ENCODE measurements around the gene PGLYRP2. TPM values are rescaled to one million over a fixed set of nuclear protein-coding genes. Genes with fewer than 3 reads are reported as not detected.

PGLYRP2 gene
- total and polyA plus RNA-seq, 2 donors (not counting 3 experiments of a cell fraction or from before 2014, with no cell fraction given) = 0.03 to 0.18 TPM

- H3K4me1 ChIP-seq (ENCODE audit: control insufficient read depth, extremely low read depth, insufficient read depth, low read length) = no peaks in the 10 kb centered on the region
- peaks cover 20% of the 10 kb centered on the region for H3K79me2 ChIP-seq (ENCODE audit: control insufficient read depth, insufficient read depth, low read length)
- dilution Hi-C loops (cut with MboI; ENCODE audit: extremely low pct_ligation_motif_present, low sequenced_read_pairs) (no loop called here), intact Hi-C loops (cut with micrococcal nuclease) (no loop called here)
- TF ChIP-seq POLR2AphosphoS5 (IDR thresholded peaks at IDR 0.05; ENCODE audit: insufficient read depth, low read depth, low read length) = no peak
- no peak for TF ChIP-seq MYC (IDR thresholded peaks at IDR 0.05; ENCODE audit: low read depth, low read length)
- H3K27ac ChIP-seq (ENCODE audit: insufficient read depth, low read depth, low read length) = no peak overlapping the region
- ChIA-PET CTCF (no interaction called here), POLR2A (no interaction called here)
- no peaks in the 10 kb centered on the region for H3K9me3 ChIP-seq (replicated peaks; ENCODE audit: control insufficient read depth, insufficient read depth, low read length)
- DNase-seq (ENCODE audit: low read depth, low spot score) (no peak), FAIRE-seq (no peak)
- peaks cover 12 to 52% of the 10 kb centered on the region in 2 experiments for H3K36me3 ChIP-seq (ENCODE audit: control insufficient read depth in 2 of 2, extremely low read depth in 1 of 2, insufficient read depth in 2 of 2, low read length in 2 of 2)
- no peak overlapping the region for H3K4me2 ChIP-seq (ENCODE audit: insufficient read depth, low read length)
- no peaks in the 10 kb centered on the region for H3K9me1 ChIP-seq (replicated peaks; ENCODE audit: control insufficient read depth, extremely low read depth, insufficient read depth, low read length)
- no peaks in the 10 kb centered on the region for H4K20me1 ChIP-seq (replicated peaks; ENCODE audit: control insufficient read depth, extremely low read depth, insufficient read depth, low read length)
- H3K27me3 ChIP-seq (ENCODE audit: control insufficient read depth in 2 of 2, insufficient read depth in 2 of 2, low read length in 2 of 2) = no peaks in the 10 kb centered on the region
- H3K4me3 ChIP-seq (replicated peaks in 1 of 3; ENCODE audit: insufficient read depth in 1 of 3, low read depth in 1 of 3, low read length in 3 of 3) = no peak overlapping the region
- no peak overlapping the region for H2AFZ ChIP-seq (ENCODE audit: low read depth, low read length)
- no peak overlapping the region for H3K9ac ChIP-seq (replicated peaks; ENCODE audit: extremely low read depth, insufficient read depth, low read length)
- no TSS peak for BruUV-seq (replicated peaks)
Observed at GRCh38 chr19:15424692-15425272, 54.5 kb downstream of the PGLYRP2 start.

GRCh38 chr19:15424121-15424520, 55.2 kb downstream of the PGLYRP2 start:
- H3K36me3 ChIP-seq (ENCODE audit: control insufficient read depth in 2 of 2, extremely low read depth in 1 of 2, insufficient read depth in 2 of 2, low read length in 2 of 2) = peaks cover 12 to 50% of the 10 kb centered on the region in 2 experiments
- no peak overlapping the region for H3K27ac ChIP-seq (ENCODE audit: insufficient read depth, low read depth, low read length)
- ChIA-PET POLR2A (no interaction called here), CTCF (no interaction called here)
- H3K27me3 ChIP-seq (ENCODE audit: control insufficient read depth in 2 of 2, insufficient read depth in 2 of 2, low read length in 2 of 2) = no peaks in the 10 kb centered on the region
- no peak for TF ChIP-seq POLR2AphosphoS5 (IDR thresholded peaks at IDR 0.05; ENCODE audit: insufficient read depth, low read depth, low read length)
- no peak for TF ChIP-seq MAX (IDR thresholded peaks at IDR 0.05; ENCODE audit: insufficient read depth, insufficient read length)
- no peak for TF ChIP-seq FOS (IDR thresholded peaks at IDR 0.05; ENCODE audit: borderline replicate concordance, insufficient read depth, low read length)
- no peak for TF ChIP-seq GATA2 (IDR thresholded peaks at IDR 0.05; ENCODE audit: insufficient read depth, insufficient read length, low read depth, low read length)
- TF ChIP-seq CTCF (IDR thresholded peaks at IDR 0.05; ENCODE audit: extremely low read depth in 1 of 2, insufficient read depth in 1 of 2, low read depth in 1 of 2, low read length in 2 of 2) = no peak
- no peak for TF ChIP-seq JUN (IDR thresholded peaks at IDR 0.05; ENCODE audit: borderline replicate concordance, insufficient read depth, insufficient read length, low read depth)
- no peak for TF ChIP-seq EZH2 (IDR thresholded peaks at IDR 0.05; ENCODE audit: borderline replicate concordance, low read depth, low read length, severe bottlenecking)
- TF ChIP-seq MYC (IDR thresholded peaks at IDR 0.05; ENCODE audit: low read depth, low read length) = no peak
- no peak for TF ChIP-seq POLR2A (IDR thresholded peaks at IDR 0.05; ENCODE audit: low read depth, low read length)
- BruUV-seq (replicated peaks) = no TSS peak
- H3K79me2 ChIP-seq (ENCODE audit: control insufficient read depth, insufficient read depth, low read length) = peaks cover 14% of the 10 kb centered on the region
- H4K20me1 ChIP-seq (replicated peaks; ENCODE audit: control insufficient read depth, extremely low read depth, insufficient read depth, low read length) = no peaks in the 10 kb centered on the region
- no peak overlapping the region for H3K4me2 ChIP-seq (ENCODE audit: insufficient read depth, low read length)
- FAIRE-seq (no peak), DNase-seq (ENCODE audit: low read depth, low spot score) (no peak)
- H3K4me1 ChIP-seq (ENCODE audit: control insufficient read depth, extremely low read depth, insufficient read depth, low read length) = peaks cover 4% of the 10 kb centered on the region
- no peak overlapping the region for H3K4me3 ChIP-seq (replicated peaks in 1 of 3; ENCODE audit: insufficient read depth in 1 of 3, low read depth in 1 of 3, low read length in 3 of 3)
- dilution Hi-C loops (cut with MboI; ENCODE audit: extremely low pct_ligation_motif_present, low sequenced_read_pairs) = no loop called here
- H3K9me3 ChIP-seq (replicated peaks; ENCODE audit: control insufficient read depth, insufficient read depth, low read length) = no peaks in the 10 kb centered on the region
- intact Hi-C loops (cut with micrococcal nuclease) = no loop called here
- no peak overlapping the region for H2AFZ ChIP-seq (ENCODE audit: low read depth, low read length)
- no peak overlapping the region for H3K9ac ChIP-seq (replicated peaks; ENCODE audit: extremely low read depth, insufficient read depth, low read length)
- no peaks in the 10 kb centered on the region for H3K9me1 ChIP-seq (replicated peaks; ENCODE audit: control insufficient read depth, extremely low read depth, insufficient read depth, low read length)
